CMK (cell line): ENCODE data around the gene THSD7B.

Experiments
- DNase-seq: peaks from one replicate; pipeline ENCODE4 v3.0.0-alpha.2; 2010; ENCODE audit warnings: low read depth

The THSD7B gene

DNA sequence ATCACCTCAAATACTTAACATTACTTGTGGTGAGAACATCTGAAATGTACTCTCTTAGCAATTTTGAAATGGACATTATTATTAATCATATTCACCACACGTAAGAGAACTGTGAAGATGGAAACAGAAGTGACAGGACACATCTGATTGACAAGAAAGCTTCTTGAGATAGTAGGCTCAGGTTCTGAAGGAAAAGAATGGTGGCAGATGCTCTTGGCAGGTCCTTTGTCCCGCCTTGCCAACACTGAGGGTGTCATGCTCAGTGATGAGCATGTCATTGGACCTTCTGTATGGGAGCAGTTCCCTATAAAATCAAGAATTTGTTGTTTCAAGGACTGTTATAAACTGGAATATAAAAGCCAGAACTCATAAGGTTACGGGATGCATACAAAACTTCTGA, 428.1 kb downstream of the THSD7B start:
- DNase-seq: no peak

DNA sequence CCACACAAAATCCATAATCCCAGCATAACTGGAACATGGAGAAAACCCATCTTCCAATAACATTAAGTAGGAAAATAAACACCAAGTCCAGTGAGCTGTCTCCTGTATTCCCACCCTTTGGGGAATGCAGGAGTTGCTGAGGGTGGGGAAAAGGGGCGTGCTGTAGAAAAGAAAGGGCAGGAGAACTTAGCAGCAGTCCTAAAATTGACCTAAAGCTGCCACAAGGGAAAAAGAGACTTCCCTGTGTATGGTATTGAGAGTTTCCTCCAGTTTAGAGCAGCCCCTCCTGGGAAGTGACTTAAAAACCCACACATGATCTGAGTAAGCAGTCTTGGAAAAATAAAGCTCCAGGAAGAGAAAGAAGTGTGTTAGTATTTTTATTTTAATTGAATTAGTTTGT, 428.8 kb downstream of the THSD7B start:
- DNase-seq: no peak

DNA sequence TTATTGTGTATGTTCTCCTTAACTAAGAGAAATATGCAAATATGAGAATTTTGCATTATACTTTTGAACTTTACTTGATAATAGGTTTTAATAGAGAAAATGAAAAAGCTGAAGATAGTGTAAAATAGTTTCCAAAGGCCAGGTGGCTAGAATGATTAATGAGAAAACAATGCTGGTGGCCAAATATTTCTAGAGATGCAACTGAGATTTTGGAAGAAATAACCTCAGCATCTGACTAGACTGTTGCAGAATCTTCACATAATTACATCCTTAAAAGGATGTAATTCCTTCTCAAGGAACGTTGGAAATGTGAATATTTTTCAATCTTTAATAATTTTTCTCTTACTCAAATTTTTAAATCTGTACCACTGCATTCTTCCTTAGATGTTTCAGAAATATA, 434.4 kb downstream of the THSD7B start:
- no peak for DNase-seq

DNA sequence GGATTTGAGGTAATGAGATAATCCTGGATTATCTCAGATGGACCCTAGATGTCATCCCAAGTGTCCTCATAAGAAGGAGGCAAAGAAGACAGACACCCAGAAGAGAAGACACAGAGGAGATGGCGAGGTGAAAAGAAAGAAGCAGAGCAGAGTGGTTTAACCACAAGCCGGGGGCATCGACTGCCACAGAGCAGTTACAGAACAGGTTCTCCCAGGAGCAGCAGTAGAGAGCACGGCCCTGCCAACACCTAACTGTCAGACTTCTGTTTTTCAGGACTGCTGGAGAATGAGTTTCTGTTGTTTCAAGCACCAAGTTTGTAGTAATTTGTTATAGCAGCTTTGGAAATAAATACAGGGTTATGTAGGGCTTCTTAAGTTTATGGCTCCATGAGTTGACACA, 437.0 kb downstream of the THSD7B start:
- DNase-seq: no peak

DNA sequence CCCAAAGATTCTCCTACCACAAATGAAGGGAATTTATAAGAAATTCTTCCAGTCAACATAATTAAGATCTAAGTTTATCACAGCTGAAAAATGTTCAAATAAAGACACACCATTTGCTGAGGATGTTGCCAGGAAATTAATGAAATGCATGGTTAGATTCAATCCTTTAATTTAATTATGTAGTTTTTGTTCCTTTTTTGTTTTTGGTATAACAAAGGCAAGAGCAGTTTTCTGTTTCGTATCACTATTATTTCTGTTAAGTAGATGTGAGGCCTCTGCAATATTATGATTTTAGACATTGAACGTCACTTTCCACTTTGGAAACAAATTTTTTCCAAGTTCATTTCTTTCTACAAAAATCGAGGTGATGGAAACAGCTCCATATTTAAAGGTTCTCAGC, 440.0 kb downstream of the THSD7B start:
- no peak for DNase-seq

DNA sequence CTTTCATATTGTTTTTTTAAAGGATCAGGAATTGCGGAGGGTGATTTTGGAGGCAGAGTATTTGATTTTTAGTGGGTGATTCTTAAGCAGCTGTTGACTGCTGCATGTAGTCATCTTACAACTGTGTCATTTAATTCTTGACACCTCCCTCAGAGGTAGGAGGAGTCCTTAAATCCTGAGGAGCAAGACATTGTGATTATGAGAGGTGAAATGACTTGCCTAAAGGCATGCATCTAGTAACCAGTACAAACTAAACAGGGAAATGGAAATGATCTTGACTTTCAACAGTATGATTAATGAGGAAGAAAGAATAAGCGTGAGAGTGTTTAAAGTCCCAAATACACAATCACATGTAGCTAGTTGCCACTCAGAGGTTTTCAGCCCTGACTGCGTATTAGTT, 440.7 kb downstream of the THSD7B start:
- DNase-seq: no peak

DNA sequence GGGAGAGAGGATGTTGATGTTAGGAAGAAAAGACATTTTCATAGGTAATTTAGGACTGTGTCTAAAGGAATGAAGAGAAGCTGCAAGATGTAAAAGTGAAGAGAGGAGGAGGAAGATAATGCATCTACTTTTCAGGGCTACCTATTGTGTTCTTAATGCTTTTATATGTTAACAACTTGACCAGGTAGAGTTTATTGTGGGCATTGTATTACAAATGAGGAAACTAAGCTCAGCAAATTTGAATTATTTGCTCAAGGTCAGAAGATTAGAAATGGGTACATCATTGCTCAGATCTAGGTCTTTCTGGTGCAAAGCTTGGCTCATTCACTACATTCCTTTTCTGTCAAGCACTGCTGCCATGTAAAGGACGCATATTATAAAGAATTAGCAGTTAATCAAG, 441.7 kb downstream of the THSD7B start:
- DNase-seq: no peak

DNA sequence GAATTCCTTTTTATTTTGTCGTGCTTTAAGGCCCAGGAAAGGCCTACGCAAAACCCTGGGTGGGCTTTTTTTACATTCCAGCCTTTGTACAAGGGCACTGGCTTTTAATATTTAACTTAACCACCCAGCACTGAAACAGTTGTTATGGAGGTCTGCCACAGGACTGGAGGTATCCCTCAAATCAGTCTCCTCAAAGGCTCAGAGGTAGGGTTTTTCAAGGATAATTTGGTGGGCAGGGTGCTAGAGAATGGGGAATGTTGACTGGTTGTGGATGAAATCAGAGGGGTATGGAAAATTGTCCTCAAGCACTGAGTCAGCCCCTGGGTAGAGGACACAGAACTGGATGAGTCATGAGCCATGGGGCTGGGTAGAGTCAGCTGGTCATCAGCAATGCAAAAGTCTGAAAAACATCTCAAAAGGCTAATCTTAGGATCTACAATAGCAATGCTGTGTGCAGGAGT, 443.1 kb downstream of the THSD7B start:
- no peak for DNase-seq

DNA sequence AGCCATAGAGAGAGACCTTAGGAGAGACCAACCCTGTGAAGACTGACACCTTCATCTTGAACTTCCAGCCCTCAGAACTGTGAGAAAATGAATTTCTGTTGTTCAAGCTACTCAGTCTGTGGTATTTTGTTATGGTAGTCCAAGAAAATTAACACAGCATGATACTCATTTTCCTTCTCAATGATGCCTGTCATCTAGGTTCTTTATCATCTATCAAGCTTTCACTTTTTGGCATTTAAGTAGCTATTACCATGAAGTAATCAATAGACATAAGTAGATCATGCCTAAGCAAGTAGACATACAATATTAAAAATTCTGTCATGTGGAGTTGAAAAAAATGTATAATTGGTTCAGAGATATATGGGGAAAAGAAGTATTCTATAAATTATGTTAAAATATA, 444.7 kb downstream of the THSD7B start:
- no peak for DNase-seq

DNA sequence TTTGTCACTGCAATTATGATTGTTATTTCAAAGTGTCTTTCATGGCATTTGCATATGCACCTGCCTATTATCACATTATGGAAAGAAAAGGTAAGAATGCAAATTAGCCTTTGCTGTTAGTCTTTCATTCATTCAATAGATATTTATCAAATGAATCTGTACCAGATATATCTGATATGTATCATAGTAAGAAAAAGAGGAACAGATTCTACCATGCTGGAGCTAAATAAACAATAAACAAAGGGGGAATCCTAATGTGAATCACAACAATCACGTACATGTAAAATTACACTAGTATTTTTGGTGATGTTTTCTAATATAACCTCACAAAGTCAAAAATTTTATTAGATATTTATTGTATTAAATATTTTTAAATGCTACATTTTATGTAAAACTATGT, 446.4 kb downstream of the THSD7B start:
- no peak for DNase-seq

DNA sequence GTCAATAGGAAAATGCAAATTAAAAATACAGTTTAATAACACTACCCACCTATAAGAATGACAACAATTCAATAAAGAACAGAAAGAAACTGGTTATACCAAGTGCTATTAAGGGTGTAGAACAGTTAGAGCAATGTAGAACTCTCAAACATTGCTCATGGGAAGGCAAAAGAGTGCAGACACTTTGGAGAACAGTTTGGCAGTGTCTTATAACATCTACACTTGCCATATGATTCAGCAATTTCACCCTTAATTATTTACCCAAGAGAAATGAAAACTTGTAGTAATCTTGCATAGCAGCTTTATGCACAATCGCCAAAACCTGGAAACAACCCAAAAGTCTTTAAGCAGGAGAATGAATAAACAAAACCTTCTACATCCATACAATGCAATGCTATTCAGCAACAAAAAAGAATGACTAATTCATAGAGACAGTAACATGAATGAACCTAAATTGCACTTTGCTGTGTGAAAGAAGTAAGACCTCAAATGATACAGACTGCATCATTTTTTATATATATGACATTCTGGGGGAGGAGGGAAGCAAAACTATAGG, 455.2 kb downstream of the THSD7B start:
- no peak for DNase-seq

DNA sequence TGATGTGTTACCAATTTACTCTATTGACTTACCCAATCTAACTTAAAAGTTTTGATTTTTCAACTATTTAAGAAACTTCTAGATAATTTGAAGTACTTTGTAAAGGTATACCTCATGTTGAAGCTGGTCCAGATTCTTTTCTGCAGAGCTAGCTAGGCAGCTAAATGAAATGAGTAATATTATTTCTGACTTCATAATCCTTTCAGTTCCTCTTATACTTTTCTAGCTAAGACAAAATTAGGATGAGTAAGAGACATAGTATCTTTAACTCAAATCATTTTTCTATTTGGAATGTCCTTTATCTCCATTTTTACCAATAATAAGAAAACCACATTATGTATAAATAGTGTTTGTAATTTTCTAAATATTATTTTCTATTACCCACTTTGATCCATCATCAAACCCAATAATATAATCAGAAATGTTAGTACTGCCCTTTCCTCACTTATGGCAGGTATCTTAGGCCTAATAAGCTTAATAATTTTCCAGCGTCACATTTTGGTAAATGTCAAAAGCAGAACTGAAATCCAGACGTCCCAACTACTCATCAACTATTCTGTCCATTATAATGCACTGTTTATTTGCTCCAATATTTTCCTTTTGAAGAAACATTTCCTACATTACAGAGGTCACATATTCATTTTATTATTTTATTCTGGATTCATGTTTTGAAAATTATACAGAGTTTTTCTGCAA, 456.6 kb downstream of the THSD7B start:
- no peak for DNase-seq

DNA sequence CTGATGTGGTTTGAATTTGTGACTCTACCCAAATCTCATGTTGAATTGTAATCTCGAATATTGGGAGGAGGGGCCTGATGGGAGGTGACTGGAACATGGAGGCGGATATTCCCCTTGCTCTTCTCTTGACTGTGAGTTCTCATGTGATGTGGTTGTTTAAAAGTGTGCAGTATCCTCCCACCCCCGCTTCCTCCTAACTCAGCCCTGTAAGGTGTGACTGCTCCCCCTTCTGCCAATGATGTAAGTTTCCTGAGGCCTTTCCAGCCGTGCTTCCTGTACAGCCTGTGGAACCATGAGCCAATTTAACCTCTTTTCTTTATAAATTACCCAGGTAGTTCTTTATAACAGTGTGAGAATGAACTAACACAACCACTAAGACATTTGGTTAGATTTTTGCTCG, 458.4 kb downstream of the THSD7B start:
- no peak for DNase-seq

DNA sequence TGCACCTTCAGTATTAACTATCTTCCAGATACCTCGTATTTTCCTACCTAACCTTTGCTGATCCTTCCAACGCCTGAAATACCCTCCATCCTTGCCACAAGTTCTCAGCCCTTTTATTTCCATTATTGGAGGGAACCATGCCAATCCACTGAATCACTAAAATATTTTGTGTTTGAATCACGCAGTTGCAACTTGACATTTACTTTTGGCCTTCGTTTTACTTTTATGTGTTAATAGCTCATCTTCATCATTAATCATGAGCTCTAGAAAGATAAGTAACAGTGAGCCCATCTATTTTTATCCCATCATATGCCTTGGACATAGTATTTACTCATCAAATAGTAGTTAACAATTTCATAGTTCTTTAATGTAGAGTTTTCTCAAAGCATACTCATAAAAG, 463.2 kb downstream of the THSD7B start:
- DNase-seq: no peak

DNA sequence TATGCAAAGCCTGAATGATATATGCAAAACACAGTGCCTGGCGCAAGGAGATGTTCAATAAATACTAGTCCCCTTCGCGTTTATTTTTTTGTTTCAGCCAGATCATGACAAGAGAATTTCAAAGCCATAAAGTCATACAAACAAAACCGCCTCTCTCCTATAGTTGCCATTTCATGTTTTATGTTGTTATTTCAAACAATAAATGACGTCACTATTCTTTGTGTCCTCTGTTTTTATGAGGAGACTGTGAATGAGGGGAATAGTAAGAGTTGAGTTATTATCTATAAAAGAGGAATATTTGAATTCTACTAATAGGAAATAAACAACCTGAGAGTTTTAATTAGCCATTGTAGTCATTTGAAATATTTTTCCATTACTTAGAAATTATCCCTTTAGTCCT, 464.5 kb downstream of the THSD7B start:
- DNase-seq: no peak

DNA sequence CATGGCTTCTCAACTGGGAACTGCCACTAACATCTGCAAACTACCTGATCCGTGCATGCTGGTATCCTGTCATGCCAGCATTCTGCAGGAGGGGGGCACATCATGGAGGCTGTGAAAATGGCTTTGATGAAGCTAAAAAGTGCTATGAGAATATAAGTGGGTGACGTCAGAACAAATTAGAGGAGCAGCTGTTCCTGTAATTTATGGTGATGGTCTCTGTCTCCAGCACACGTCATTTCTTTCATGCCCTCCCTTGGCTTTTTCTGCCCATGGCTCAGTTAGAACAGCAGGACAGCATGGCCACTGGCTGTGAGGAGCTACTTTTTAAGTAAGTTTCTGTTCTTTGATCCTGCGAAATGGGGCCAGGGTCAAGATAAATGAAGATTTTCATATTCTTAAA, 466.3 kb downstream of the THSD7B start:
- no peak for DNase-seq

DNA sequence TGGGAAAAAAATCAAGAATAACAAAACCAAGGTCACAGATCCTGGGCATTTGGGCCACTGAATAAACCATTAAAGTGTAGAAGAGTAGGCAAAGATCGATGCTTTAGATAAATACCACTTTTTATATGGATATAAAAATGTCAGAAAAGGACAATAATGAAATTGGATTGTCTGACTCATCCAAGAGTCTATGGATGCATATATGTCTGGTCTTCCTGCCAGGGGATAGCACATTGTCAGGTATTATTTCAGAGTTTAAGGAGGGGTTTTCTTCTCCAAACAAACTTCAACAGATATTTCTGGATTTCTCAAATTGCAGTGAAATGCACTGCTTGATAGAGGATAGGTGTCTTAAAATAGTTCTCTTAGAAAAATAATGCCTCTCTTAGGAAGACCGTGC, 466.7 kb downstream of the THSD7B start:
- DNase-seq: no peak

DNA sequence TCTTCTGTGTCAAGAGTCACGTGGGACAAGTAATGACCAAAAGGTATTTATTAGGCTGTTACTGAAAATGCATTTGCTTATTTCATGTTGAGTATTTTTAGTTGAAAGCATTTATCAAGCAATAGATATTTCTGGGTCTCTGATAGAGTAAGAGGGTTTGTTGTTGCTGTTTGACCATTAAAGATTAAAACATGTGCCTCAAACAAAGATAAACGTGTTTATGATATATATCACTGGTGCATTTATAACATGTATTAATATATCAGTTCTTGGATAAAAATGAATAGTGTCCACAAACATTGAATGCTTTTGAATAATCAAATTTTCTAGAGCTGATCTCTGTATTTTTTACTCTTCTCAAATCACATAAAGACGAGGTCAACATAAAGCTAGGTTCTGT, 467.7 kb downstream of the THSD7B start:
- DNase-seq: no peak

DNA sequence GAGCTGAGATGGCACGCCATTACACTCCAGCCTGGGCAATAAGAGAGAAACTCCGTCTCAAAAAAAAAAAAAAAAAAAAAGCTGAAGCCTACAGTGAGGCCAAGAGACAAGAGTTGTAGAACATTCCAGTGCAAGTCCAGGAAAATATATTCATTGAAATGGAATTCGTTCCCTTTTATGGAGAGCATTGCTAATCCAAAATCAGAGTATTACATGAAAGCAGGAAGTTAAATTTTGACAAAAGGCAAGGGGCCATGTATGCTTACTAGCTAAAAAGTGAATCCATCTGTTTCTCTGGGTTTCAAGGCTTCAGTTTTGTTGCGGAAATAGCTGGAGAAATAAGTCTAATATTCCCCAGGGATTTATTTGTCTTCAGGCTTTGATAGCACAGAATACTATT, 471.7 kb downstream of the THSD7B start:
- DNase-seq: no peak

DNA sequence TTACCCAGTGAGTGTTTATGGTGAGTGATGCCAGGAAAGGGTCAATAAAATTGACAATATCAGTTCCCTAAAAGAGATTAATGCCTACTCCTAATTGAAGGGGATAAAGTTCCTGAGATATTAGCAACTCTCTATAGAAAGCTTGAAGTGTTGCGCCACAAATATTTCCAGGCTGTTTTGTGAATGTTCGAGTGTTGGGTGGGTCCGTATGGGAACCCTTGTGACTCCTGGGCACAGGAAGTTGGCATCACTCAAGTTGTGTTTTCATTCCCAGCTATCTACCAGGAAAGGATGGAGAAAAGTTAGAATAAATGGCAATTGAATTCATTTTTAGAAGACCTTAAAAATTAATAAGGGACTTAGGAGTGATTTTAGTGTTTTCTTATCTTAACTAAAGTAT, 472.7 kb downstream of the THSD7B start:
- DNase-seq: no peak

DNA sequence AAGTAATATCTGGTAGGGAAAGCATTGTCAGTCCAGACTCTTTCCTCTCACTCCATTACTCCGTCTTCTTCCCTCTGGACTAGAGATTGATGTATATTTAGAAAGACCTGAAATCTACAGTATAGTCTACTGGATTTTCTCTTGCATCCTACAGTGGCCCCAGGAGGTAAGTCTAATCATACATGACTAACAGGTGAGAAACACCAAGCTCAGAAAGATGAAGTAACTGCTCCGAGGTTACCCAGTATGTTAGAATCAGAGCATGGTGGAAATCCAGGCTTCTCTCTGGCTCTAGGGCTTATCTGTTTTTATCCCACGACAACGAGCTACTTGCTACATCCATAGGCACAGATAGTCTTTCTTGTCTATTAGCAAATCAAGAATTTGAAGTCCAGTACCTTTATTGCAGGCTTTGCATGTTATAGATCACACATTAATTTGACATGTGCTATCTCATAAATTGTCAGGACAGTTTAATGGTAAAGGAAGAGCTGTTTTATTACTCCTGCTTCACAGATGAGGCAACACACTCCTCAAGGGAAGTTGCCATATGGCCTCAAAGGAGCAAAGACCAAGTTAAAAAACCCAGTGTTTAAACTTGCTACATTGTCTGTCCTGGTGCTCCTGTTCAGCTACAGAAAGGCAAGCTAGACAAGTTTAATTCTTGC, 484.3 kb downstream of the THSD7B start:
- no peak for DNase-seq

DNA sequence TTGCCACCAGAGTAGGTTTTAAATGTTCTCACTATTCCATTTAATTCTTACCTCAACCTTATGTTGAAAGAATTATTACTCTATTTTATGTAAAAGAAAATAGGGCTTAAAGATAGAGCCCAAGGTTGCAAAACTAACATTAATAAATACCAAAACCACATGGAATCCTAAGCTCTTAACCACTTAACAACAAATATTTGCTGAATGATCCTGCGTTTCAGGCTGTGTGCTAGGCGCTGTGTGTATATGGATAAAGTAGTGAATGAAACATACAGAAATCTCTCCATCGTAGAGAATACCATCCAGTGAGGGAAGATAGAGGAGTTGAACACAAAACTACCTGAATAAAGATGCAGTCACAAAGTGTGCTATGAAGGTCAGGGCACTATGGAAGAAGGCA, 485.1 kb downstream of the THSD7B start:
- no peak for DNase-seq

DNA sequence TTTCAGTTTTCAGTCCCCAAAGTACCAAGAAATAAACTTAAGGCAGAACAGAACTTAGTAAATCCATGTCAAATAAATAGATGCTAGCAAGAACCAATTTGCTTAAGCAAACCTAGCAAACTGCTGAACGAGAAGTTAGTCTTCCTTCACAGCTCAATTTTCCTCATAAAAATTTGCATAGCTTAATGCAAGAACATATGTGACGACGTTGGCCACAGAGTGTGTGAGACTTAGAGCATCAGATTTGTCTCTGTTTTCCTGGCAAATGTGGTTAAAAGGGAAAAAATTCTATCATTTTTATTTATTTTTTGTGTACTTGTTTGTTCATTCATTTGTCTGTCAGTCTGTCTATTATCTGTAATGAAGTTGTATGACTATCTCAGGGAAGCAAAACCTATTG, 485.7 kb downstream of the THSD7B start:
- no peak for DNase-seq

DNA sequence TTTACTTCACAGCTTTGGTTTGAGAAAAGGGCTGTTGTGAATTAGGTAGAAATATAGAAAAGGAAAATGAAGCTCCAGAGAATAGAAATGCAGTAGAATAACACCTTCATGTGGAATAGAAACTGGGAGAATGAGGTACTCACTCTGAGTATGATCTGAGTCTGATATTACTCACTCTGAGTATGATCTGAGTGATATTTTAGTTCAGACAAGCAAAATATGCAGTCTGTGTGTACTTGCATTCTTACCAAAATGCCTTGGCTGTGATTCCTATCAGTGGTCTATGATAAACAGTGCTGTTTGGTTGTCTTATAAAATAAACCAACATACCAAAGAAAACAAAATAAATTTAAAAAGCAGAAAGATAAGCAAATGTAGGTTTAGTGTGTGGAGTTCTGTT, 487.6 kb downstream of the THSD7B start:
- DNase-seq: no peak
